ENCODE measurements around the gene TRAF3.
"Not testable (repeated sequence)": the region's sequence is repeated elsewhere in the genome, so short reads cannot be mapped to it uniquely, and the experiment has no call there.

The TRAF3 gene

DNA sequence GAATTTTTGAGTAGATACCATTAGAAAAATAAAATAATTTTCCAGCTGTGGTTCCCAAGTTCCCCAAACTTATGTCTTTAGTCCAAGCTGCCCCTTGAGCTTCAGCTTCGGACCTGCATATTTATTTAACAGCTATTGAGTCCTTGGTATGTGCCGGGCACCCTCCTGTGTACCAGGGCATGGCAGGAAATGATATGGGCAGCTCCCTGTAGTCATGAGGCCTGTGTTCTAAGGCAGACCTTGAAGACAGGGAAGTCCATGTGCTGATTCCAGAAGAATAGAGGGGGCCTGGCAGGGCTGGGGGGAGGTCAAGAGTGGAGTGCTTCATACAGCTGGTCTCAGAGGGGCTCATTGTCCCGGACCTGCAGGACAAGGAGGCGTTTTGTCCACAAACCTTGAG, 29.2 kb downstream of the TRAF3 start:
- DNase-seq (ENCODE audit: low read depth): no peak

DNA sequence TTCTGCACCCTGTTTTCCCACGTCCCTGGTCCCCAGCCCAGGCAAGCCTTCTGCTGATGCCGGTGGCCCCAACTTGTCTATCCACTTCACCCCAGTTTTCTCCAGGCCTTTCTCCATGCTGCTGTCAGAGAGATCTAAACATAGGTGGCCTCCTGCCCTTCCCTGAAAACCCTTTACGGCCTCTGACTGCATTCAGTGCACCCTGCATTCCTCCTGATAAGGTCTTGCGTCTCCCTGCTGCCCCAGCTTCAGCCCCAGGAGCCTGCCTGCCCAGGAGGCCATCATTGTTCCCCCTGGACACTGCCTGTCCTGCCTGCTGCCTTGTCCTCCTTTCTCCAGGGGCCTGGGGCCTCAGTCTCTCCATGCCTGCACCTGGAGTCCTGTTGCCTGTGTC, 29.8 kb downstream of the TRAF3 start:
- no peak for DNase-seq (ENCODE audit: low read depth)

DNA sequence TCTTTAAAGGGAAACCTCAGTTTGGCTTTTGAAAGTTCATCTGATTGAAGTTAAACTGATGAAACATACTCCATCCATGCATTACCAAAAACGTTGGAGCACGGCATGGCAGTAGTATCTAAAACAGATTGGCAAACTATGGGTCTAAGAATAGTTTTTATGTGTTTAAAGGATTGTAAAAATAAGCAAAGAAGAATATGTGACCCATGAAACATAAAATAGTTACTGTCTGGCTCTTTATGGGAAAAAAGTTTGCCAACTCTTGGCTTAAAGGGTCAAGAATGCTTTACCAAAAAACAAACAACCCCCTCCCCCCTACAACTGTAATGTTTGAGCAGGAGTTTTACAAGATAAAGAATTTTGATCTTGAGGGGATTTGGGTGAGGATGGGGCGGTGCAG, 32.6 kb downstream of the TRAF3 start:
- no peak for DNase-seq (ENCODE audit: low read depth)

DNA sequence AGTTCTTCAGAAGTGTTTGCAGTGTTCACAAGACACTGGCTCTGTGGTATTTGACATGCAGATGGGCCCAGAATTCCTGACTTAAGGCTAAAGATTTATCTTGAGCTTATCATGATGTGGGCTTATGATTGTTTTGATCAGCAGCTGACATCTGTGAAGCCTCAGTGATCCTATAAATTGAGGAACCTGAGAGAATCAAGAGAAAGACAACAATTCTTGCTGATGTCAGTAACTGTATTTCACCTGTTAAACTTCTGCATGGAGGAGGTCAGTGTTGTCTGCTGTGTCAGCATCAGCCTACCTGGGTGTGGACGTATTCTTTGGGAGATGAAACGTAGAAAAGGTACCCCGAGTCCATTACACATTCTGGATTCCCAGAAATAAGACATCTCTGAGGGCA, 33.3 kb downstream of the TRAF3 start:
- no peak for DNase-seq (ENCODE audit: low read depth)

DNA sequence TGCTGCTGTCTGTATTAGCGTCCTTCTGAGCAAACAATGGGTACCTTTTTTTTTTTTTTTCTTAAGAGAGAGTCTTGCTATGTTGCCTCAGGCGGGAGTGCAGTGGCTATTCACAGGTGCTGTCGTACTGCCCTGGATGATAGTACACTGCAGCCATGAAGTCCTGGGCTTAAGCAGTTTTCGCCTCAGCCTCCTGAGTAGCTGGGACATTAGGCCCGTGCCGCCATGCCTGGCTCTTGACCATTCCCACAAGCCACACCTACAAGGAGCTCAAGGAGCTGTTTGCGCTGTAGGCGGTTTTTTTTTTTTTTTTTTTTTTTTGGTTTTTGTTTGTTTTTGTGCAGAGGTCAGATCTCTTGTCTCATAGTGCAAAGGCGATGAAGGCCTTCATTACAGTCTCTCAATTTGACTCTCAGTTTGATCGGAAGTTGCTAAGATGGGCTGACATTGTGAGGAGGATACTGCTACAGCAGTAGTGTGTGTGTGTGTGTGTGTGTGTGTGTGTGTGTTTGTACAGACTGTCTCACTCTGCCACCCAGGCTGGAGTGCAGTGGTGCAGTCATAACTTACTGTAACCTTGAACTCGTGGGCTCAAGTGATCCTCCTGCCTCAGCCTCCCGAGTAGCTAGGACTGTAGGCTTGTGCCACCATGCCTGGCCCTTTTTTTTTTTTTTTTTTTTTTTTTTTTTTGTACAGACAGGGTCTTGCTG, 34.2 kb downstream of the TRAF3 start:
- no peak for DNase-seq (ENCODE audit: low read depth)

DNA sequence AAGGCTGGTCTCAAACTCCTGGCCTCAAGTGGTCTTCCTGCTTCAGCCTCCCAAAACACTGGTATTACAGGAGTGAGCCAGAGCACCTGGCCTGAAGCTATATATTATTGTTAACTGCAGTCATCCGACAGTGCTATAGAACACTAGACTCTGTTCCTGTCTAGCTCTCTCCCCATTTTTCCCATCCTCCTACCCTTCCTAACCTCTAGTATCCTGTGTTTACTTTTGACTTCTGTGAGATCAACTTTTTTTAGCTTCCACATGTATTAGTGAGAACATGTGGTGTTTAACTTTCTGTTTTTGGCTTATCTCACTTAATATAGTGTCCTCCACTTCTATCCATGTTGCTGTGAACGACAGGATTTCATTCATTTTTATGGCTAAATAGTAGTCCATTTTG, 34.7 kb downstream of the TRAF3 start:
- no peak for DNase-seq (ENCODE audit: low read depth)

DNA sequence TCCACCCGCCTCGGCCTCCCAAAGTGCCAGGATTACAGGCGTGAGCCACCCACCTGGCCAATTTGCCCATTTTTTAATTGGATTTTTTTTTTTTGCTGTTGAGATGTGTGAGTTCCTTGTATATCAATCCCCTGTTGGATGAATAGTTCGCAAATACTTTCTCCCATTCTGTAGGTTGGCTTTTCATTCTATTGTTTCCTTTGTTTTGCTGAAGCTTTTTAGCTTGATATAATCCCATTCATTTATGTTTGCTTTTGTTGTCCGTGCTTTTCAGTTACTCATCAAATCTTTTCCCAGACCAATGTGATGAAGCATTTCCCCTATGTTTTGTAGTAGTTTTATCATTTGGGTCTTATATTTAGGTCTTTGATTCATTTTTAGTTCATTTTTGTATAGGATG, 36.4 kb downstream of the TRAF3 start:
- no peak for DNase-seq (ENCODE audit: low read depth)

DNA sequence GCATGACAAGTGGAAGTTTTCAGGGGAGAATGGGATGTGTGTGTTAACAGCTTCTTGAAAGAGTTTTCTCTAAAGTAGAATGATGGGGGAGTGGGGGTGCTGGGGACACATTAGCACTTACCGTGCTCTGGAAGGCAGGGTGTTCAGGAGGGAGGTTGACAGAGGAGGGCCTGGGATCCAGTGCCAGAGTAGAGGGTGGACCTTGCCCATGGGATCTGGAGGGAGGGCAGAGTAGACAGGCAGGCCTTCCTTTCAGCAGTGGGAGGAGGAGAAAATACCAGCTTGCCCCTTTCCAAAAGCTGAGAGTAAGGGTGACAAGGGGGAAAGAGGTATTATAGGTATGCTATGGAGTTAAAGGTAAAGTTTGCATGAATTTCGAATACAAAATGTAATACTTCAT, 40.1 kb downstream of the TRAF3 start:
- DNase-seq (ENCODE audit: low read depth): no peak

DNA sequence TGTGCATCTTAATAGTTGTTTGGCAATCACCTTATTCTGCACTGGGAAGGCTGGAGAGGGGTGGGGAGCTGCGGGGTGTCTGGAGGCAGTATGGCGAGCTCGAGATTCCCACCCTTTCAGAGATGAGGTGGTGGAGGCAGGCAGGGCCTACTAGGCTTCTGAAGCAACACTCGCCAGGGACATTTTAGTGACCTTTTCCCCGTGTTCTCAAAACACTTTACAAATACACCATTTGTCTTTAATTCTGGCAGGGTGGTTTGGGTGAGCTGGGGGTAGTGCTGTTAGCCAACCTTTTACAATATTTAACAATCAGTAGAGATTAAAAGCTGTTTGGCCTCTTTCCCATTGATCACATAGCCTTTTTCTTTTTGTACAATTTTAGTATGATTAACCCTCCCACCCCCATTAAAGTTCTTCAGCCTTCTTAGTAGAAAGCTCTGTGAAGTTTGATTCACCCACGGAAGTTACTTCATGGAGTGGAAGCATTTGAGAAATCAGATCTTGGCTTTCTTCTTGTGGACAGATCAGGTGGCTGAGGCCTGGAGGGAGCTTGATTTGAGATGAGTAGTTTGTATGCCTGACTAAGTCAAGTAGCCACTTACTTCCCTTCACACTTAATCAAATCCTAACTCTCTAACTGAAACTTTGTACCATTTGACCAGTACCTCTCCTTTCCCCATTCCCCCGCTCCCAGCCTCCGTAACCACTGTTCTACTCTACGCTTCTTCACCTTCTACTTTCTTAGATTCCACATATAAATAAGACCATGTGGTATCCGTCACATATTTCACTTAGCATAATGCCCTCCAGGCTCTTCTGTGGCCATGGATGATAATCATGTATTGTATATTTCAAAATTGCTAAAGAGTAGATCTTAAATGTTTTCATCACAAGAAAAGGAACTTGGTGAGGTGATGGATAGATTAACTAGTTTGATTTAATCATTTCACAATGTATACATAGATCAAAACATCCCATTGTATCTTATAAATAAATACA, 41.0 kb downstream of the TRAF3 start:
- no peak for DNase-seq (ENCODE audit: low read depth)

DNA sequence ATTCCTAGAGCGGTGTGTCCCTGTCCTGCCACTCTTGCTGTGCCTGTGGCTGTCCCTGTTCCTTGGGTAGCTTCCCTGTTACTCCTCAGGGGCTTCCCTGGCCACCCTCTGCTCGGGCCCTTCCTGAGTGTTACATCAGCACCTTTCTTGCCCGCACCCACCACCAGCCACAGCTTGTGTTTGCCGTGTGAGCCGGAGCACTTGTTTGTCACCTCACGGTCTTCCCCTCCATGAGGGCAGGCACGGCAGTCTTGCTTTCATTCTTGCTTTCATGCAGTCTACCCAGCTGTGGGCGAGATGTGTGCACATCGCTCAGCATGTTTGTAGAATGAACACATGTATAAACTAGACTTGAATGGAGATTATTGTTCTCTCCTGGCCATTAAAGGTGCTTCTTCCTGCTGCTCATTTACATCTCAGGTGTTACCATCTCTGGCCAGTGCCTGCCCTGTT, 42.0 kb downstream of the TRAF3 start:
- peak; percentile 35 for DNase-seq (ENCODE audit: low read depth)

DNA sequence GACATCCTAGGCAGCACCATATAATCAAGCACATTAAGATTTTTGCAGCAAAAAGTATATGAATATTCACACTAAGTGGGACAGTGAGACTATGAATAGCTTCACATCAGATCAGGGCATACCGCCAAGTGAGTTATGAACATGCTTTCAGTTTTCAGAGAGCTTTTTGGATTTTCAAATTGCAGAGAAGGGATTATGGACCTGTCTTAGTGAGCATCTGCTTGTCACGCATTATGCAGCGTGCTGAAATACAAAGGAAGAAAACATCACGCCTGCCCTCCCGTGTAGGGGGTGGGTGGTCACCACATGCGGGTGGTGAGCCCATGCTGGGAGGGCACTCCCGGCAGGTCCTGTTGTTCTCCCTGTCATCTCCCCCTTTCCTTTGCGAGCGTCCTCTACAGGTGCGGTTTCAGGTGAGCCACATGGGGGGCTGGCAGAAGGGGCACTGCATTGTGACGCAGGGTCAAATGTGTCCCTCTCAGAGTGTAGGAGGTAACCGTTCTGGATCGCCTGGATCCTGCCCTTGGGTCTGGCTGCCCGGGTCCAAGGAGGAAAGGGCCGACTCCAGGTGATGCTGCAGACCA, 42.6 kb downstream of the TRAF3 start:
- DNase-seq (ENCODE audit: low read depth): no peak

DNA sequence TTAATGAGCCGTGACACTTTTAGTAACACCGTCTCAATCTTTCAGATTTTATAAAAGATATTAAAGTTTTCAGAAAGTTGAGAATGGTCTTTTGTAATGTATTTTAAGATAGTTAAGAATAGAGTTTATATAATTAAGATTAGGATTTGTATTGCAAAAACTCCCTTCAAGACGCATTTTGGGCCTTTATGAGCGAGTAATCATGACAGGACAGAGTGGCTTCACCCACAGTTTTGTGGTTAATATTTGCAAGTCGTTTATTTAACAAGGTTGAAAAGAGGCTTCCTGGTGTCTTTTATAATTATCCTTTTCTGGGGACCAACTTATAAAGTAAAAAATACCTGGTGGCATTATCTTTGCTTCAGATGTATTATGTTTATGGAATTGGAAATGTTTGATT, 44.0 kb downstream of the TRAF3 start:
- no peak for DNase-seq (ENCODE audit: low read depth)

DNA sequence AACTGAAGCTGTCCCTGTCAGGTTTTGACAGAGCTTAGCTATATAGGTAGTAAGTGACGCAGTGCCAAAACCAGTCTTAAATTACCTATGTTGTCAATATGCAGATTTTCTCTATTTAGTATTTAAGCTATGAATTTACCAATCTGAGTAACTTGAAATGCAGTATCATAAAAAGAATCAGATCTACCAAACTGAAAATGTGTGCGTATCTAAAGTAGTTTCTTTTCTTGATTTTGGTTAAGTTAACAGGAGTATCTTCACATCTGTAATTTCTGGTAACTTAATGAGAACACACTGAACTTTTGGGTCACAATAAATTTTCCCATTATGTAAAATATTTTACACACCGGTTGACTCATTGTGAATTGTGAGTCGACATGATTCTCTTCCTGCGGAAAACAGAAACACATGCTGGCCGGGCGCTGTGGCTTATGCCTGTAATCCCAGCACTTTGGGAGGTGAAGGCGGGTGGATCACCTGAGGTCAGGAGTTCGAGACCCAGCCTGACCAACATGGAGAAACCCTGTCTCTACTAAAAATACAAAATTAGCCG, 45.1 kb downstream of the TRAF3 start:
- no peak for DNase-seq (ENCODE audit: low read depth)

DNA sequence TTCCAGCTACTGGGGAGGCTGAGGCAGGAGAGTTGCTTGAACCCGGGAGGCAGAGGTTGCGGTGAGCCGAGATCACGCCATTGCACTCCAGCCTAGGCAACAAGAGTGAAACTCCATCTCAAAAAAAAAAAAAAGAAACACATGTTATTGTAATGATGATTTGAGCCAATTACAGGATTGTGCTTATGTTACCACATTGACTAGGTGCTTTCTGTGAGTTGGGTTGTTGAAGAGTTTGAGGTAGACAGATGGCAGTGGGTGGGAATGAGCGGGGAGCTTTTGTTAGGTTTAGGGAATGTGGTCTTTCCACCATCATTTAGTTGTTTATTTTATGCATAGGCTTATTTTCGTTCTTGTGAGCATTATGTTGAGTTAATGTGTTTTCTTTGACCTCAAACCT, 45.6 kb downstream of the TRAF3 start:
- DNase-seq (ENCODE audit: low read depth): not testable (repeated sequence)

DNA sequence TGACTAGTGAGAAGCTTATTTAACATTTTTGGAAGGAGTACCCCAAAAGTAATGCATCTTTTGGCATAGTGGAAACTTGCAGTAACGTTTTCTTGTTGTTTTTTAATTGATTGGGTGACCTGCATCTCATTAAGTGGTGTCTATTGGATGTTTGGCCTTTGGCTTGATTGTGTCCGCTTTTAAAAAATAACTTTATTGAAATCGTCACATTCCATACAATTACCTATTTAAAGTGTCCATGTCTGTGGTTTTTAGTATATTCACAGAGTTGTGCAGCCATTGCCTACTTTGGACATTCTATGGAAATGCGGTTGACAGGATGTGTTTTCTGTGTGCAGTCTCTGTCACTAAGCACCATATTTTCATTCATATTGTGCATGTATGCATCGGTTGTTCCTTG, 46.3 kb downstream of the TRAF3 start:
- no peak for DNase-seq (ENCODE audit: low read depth)

DNA sequence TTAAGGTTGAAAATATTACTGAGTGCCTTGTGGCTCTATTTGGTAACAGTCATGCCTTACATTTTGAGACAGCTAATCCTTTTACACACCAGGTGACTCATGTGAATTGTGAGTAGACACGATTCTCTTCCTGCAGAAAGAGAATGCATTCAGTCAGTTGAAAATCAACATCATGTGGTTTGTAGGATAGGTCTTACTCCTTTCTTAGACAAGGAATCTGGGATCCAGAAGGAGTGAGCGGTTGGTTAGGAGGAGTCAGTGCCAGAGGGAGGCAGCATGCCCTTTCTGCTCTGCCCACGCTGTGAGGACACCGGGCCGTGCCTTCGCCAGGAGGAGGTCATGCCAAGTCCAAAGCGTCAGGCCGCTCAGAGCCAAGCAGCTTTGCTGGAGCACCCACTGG, 47.6 kb downstream of the TRAF3 start:
- no peak for DNase-seq (ENCODE audit: low read depth)

DNA sequence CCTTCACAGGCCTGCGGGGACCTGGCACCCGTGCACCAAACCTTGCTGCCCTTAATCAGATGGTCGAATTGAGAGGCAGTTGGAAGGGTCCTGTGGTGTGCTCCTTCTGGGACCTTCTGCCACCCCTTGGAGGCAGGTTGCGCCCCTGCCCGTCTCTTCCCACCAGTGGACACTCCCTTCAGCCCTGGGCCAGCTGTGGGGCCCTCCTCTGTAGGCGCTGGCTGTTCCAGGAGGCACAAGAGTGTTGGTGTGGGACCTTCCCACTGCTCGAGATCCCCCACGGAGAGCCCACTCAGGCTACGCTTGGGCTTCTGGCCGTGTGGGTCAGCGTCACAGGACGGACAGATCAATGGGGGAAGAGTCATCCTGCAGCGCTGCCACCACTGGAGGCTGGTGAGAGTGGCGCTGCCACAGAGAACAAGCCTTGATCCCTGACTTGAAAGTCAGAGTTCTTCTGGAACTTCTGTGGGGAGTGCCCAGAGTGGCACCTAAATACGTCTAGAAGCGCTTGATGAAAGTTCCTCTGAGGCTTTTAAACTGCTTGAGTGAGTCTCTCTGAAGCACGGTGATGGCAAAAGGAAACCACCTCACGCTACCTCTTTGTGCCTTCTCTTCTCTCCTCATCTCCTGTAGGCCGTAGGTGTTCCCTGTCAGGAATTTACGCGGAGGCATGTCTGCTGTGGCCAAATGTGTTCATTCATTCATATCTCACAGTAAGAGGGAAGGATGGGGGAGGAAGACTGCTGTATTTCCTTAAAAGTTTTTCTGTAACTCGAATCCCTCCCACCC, 48.3 kb downstream of the TRAF3 start:
- no peak for DNase-seq (ENCODE audit: low read depth)

DNA sequence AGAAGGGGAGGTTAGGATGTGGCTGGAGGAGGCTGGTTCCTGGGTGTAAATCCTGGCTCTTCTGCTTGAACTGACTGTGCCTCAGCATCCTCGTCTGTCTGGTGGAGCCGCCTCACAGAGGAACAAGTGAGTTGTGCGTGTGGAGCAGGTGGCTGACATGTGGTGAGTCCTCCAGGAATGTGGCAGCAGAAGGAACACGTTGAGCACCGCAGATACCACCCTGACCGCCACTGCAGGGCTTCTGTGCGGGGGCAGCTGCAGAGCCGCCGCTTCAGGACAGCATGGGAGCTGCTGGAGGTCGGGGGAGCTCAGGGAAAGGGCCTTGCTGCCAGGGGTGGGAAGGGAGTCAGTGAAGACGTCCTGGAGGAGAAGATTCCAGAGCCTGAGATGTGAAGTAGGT, 48.9 kb downstream of the TRAF3 start:
- no peak for DNase-seq (ENCODE audit: low read depth)

DNA sequence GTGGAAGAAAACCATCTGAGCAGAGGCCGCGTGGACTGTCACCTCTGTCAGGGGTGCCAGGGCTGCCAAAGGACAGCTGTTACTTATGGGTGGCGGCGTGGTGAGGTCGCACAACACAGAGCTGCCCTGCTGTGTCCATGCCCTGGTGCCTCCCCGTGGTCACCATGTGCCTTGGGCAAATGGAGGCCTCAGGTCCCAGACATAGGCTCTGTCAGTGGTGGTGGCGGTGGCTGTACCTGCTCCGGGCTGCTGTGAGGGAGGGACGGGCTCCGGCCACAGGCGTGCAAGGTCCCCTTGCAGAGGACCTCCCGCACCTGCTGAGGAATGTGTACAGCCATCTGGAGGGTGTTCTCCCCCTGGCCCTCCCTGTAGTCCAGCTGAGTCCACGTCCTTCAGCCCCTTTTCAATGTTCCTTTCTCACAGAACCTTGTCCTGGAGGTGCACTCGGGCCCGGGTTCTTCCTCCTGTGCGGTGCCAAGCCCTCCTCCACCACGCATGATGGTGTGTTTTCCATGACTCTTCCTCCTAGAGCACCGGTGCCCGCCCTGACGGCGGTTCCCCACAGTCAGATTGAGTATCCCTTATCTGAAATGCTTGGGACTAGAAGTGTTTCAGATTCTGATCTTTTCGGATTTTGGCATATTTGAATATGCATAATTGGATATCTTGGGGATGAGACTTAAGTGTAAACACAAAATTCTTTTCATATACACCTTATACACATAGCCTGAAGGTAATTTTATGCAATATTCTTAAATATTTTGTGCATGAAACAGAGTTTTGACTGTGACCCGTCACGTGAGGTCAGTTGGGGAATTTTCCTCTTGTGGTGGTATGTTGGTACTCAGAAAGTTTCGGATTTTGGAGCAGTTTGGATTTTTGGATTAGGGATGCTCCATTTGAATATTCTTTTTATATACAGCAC, 49.8 kb downstream of the TRAF3 start:
- no peak for DNase-seq (ENCODE audit: low read depth)

DNA sequence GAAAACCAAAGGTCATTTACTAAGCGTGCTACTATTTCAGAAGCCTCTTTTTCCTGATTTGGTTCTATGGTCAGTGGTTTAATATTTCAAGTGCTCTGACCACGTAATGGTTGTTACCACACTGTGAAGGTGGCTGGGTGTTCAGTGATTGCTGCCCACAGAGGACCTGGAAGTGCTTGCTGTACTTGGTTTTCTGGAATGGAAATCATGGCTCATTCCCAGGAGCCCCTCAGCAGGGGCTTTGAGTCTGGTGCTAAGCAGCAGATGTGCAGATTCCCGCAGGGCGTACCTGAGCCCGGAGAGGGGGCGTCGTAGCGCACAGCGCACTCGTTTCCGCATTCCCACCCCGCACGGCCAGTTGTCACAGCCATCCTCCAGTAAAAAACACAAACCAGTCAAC, 50.5 kb downstream of the TRAF3 start:
- no peak for DNase-seq (ENCODE audit: low read depth)

DNA sequence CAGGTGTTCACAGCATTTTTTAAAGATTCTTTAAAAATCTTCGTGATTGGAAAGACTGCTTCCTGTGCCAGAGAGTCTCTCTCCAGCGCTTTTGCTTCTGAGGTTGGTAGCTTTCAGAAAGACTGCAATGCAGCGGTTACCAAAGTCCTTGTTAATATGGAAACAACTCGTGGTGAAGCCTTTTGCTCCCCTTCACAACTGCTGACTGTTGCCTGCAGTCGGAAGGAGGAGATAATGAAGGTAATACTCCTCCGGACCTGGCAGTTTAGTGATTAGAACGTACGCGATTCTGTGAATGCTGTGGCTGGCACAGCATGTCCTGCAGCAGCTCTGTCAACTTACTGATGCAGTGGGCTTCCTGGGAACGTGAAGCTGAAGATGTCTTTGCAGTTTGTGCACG, 50.9 kb downstream of the TRAF3 start:
- no peak for DNase-seq (ENCODE audit: low read depth)

Measured in T-helper 22 cell (primary cell).